ENCODE results near the gene CHST2. TPM values are rescaled to one million over a fixed set of nuclear protein-coding genes. Genes with fewer than 3 reads are reported as not detected.

CHST2 gene
- total RNA-seq, 1 donor from 2014 or later: 17.5 TPM

GRCh38 chr3:143172062-143172794 is 52.7 kb downstream of the CHST2 start:
- H3K4me3 Mint-ChIP-seq: no peak overlapping the region
- H3K9me3 Mint-ChIP-seq: peaks cover 15% of the 10 kb centered on the region

GRCh38 chr3:143172795-143173145 is 53.2 kb downstream of the CHST2 start:
- Mint-ChIP-seq H3K9me3 (peaks cover 15% of the 10 kb centered on the region), H3K4me1 (ENCODE audit: unreplicated experiment) (peaks cover 19% of the 10 kb centered on the region), H3K27me3 (peaks cover 3% of the 10 kb centered on the region), H3K36me3 (no peaks in the 10 kb centered on the region), H3K4me3 (no peak overlapping the region), H3K27ac (no peak overlapping the region)
- no peak for DNase-seq (ENCODE audit: extremely low spot score, unreplicated experiment)
- TF ChIP-seq CTCF (conservative IDR thresholded peaks at IDR 0.05): no peak

More at GRCh38 chr3:143172062-143172794, 52.7 kb downstream of the CHST2 start:
- DNase-seq (ENCODE audit: extremely low spot score, unreplicated experiment): no peak
- no peaks in the 10 kb centered on the region for H3K36me3 Mint-ChIP-seq
- no peak overlapping the region for H3K27ac Mint-ChIP-seq
- no peak for TF ChIP-seq CTCF (conservative IDR thresholded peaks at IDR 0.05)
- H3K27me3 Mint-ChIP-seq: peaks cover 3% of the 10 kb centered on the region
- H3K4me1 Mint-ChIP-seq (ENCODE audit: unreplicated experiment): peaks cover 18% of the 10 kb centered on the region

- peaks cover 21% of the 10 kb centered on the region for H3K4me1 Mint-ChIP-seq (ENCODE audit: unreplicated experiment)
- no peak for TF ChIP-seq CTCF (conservative IDR thresholded peaks at IDR 0.05)
- H3K9me3 Mint-ChIP-seq: peaks cover 15% of the 10 kb centered on the region
- DNase-seq (ENCODE audit: extremely low spot score, unreplicated experiment): no peak
- peaks cover 3% of the 10 kb centered on the region for H3K27me3 Mint-ChIP-seq
- H3K4me3 Mint-ChIP-seq: no peak overlapping the region
- no peak overlapping the region for H3K27ac Mint-ChIP-seq
- no peaks in the 10 kb centered on the region for H3K36me3 Mint-ChIP-seq
Observed at GRCh38 chr3:143173242-143173641, 53.7 kb downstream of the CHST2 start.

Other genes with a start within 250 kb of the CHST2 start
- gene PCOLCE2, start 230.7 kb upstream of the CHST2 start, total RNA-seq (ENCODE audit: low replicate concordance): 1.0 and 7.2 TPM in 2 replicates
- 0.12 and 0.58 TPM in 2 replicates for gene PAQR9, start 156.1 kb upstream of the CHST2 start, total RNA-seq (ENCODE audit: low replicate concordance)
- gene U2SURP, start 118.2 kb upstream of the CHST2 start, total RNA-seq (ENCODE audit: low replicate concordance): 85.7 and 129 TPM in 2 replicates

Measured in type B pancreatic cell (in vitro differentiated cells).